H1 (cell line): Measurements from ENCODE around the gene GDNF. TPM values are rescaled to one million over a fixed set of nuclear protein-coding genes. Genes with fewer than 3 reads are reported as not detected.

ENCODE experiments used
- CTCF ChIA-PET: fragments of 300-600 bp; sonication (Branson Sonifier 250); formaldehyde crosslinking; loops from one replicate; lab custom pipeline; 2021; ENCODE audit not compliant: partially characterized antibody; lab: Charles Lee
- POLR2A ChIA-PET: fragments of 300-600 bp; sonication (Branson Sonifier 250); formaldehyde crosslinking; loops from one replicate; lab custom pipeline; 2021; ENCODE audit warnings: inconsistent platforms; ENCODE audit not compliant: partially characterized antibody; lab: Charles Lee
- DNase-seq, 2 experiments: peaks; one replicate each; pipeline versions ENCODE4 v3.0.0 to v3.0.0-alpha.2; 2010 to 2022; ENCODE audit warnings: low spot score in 2 of 2, low read depth in 1 of 2, mixed read lengths in 1 of 2
- FAIRE-seq: peaks from 2 replicates; lab custom pipeline; 2011; peaks lifted over from hg19 to GRCh38; lab: Jason Lieb, UNC
- H2AFZ ChIP-seq: 2 replicates; pipeline ENCODE4 v1.8.1; 2012; ENCODE audit warnings: low read length, inconsistent platforms
- H2AK5ac ChIP-seq: 2 replicates; pipeline ENCODE4 v1.6.1; 2013; ENCODE audit warnings: low read depth, low read length
- H2BK120ac ChIP-seq: replicated peaks from 2 replicates; pipeline ENCODE3; 2013; ENCODE audit warnings: low read depth, low read length, inconsistent platforms
- H2BK12ac ChIP-seq: 2 replicates; pipeline ENCODE4 v1.6.1; 2013; ENCODE audit warnings: low read depth, low read length
- H2BK15ac ChIP-seq: 2 replicates; pipeline ENCODE4 v1.6.1; 2013; ENCODE audit warnings: low read length
- H2BK20ac ChIP-seq: 2 replicates; pipeline ENCODE4 v1.6.1; 2013; ENCODE audit warnings: low read length
- H2BK5ac ChIP-seq: 2 replicates; pipeline ENCODE4 v1.6.1; 2013; ENCODE audit warnings: low read depth, low read length
- H3K14ac ChIP-seq: 2 replicates; pipeline ENCODE4 v1.6.1; 2013; ENCODE audit warnings: inconsistent platforms; ENCODE audit not compliant: insufficient read length
- H3K18ac ChIP-seq: 2 replicates; pipeline ENCODE4 v1.6.1; 2013; ENCODE audit warnings: low read length; ENCODE audit errors: extremely low read depth
- H3K23ac ChIP-seq: 2 replicates; pipeline ENCODE4 v1.6.1; 2013; ENCODE audit warnings: inconsistent platforms; ENCODE audit not compliant: insufficient read length
- H3K23me2 ChIP-seq: 2 replicates; pipeline ENCODE4 v1.6.1; 2013; ENCODE audit warnings: low read depth, low read length
- H3K27ac ChIP-seq: 2 replicates; pipeline ENCODE4 v1.6.1; 2011; ENCODE audit warnings: low read depth, low read length, inconsistent platforms
- H3K27me3 ChIP-seq, 4 experiments: replicated peaks in 1 of 4; 1 replicate in 1 of 4; 2 replicates in 3 of 4; pipeline versions ENCODE4 v1.6.1 to v1.8.1; 2011 to 2013; ENCODE audit warnings: low read length in 3 of 4, mild to moderate bottlenecking in 3 of 4, inconsistent platforms in 2 of 4, mixed read lengths in 2 of 4, moderate library complexity in 1 of 4; ENCODE audit not compliant: control insufficient read depth in 3 of 4, insufficient read depth in 3 of 4; ENCODE audit errors: extremely low read depth in 1 of 4
- H3K36me3 ChIP-seq, 4 experiments: 2 replicates each; pipeline versions ENCODE4 v1.6.1 to v1.8.1; 2011 to 2013; ENCODE audit warnings: mild to moderate bottlenecking in 4 of 4, low read length in 3 of 4, moderate library complexity in 2 of 4, control low read depth in 1 of 4, inconsistent platforms in 1 of 4; ENCODE audit not compliant: insufficient read depth in 4 of 4, control insufficient read depth in 2 of 4
- H3K4ac ChIP-seq: replicated peaks from 2 replicates; pipeline ENCODE3; 2013; ENCODE audit warnings: low read length, low read depth, mixed read lengths, inconsistent platforms; ENCODE audit not compliant: insufficient read length
- H3K4me1 ChIP-seq, 4 experiments: replicated peaks in 1 of 4; 1 replicate in 1 of 4; 2 replicates in 3 of 4; pipeline versions ENCODE4 v1.6.1 to v1.8.1; 2011 to 2013; ENCODE audit warnings: low read length in 3 of 4, inconsistent platforms in 2 of 4, mixed read lengths in 1 of 4; ENCODE audit not compliant: insufficient read depth in 4 of 4, control insufficient read depth in 3 of 4
- H3K4me2 ChIP-seq, 2 experiments: 2 replicates each; pipeline versions ENCODE4 v1.6.1 to v1.8.1; 2011 to 2013; ENCODE audit warnings: low read depth in 2 of 2, low read length in 2 of 2, control low read depth in 1 of 2, inconsistent platforms in 1 of 2, mild to moderate bottlenecking in 1 of 2; ENCODE audit not compliant: insufficient read depth in 1 of 2
- H3K4me3 ChIP-seq, 4 experiments: fragments of 200-600, 300-600 bp in 1 of 4; sonication (generic), shearing (Covaris generic), sonication (Bioruptor Twin) in 1 of 4; 2 replicates each; pipeline versions ENCODE4 v1.5.1 to v1.8.1; 2011 to 2016; ENCODE audit warnings: low read length in 4 of 4, low read depth in 3 of 4, control low read depth in 2 of 4, inconsistent platforms in 2 of 4, mild to moderate bottlenecking in 2 of 4, mixed read lengths in 1 of 4, moderate library complexity in 1 of 4; ENCODE audit not compliant: insufficient read depth in 2 of 4; ENCODE audit errors: extremely low read depth in 1 of 4
- H3K56ac ChIP-seq: replicated peaks from 2 replicates; pipeline ENCODE3; 2013; ENCODE audit warnings: low read depth, mild to moderate bottlenecking, mixed read lengths, low read length, inconsistent platforms; ENCODE audit not compliant: insufficient read length
- H3K79me1 ChIP-seq: 2 replicates; pipeline ENCODE4 v1.6.1; 2013; ENCODE audit warnings: low read depth, low read length, control low read depth
- H3K79me2 ChIP-seq, 2 experiments: 2 replicates each; pipeline versions ENCODE4 v1.6.1 to v1.8.1; 2012 to 2013; ENCODE audit warnings: low read length in 2 of 2, mild to moderate bottlenecking in 2 of 2, inconsistent platforms in 1 of 2; ENCODE audit not compliant: insufficient read depth in 2 of 2, control insufficient read depth in 1 of 2
- H3K9ac ChIP-seq, 4 experiments: replicated peaks in 1 of 4; 1 replicate in 1 of 4; 2 replicates in 3 of 4; pipeline versions ENCODE4 v1.6.1 to v1.8.1; 2011 to 2013; ENCODE audit warnings: low read depth in 3 of 4, low read length in 3 of 4, control low read depth in 2 of 4, mild to moderate bottlenecking in 2 of 4, moderate library complexity in 2 of 4, inconsistent platforms in 1 of 4; ENCODE audit errors: extremely low read depth in 1 of 4
- H3K9me3 ChIP-seq, 2 experiments: 2 replicates each; pipeline versions ENCODE4 v1.6.1 to v1.8.1; 2012 to 2013; ENCODE audit warnings: mild to moderate bottlenecking in 2 of 2, moderate library complexity in 2 of 2, control low read depth in 1 of 2, inconsistent platforms in 1 of 2, low read depth in 1 of 2, low read length in 1 of 2, mixed read lengths in 1 of 2; ENCODE audit not compliant: insufficient read depth in 2 of 2
- H4K20me1 ChIP-seq, 2 experiments: replicated peaks in 1 of 2; 2 replicates each; pipeline versions ENCODE3 to v1.8.1; 2011 to 2013; ENCODE audit warnings: inconsistent platforms in 2 of 2, low read length in 2 of 2, mild to moderate bottlenecking in 1 of 2; ENCODE audit not compliant: insufficient read depth in 2 of 2, control insufficient read depth in 1 of 2
- H4K5ac ChIP-seq: 2 replicates; pipeline ENCODE4 v1.6.1; 2013; ENCODE audit warnings: low read length, low read depth, mixed read lengths, inconsistent platforms; ENCODE audit not compliant: insufficient read length
- H4K8ac ChIP-seq: 2 replicates; pipeline ENCODE4 v1.8.0; 2013; ENCODE audit warnings: mild to moderate bottlenecking, moderate library complexity, low read length, inconsistent platforms; ENCODE audit not compliant: insufficient read depth; ENCODE audit errors: extremely low read depth
- H4K91ac ChIP-seq: replicated peaks from 2 replicates; pipeline ENCODE3; 2013; ENCODE audit warnings: low read length, mixed read lengths, inconsistent platforms; ENCODE audit not compliant: insufficient read length
- RNF2 ChIP-seq: fragments of 200-900, 300-1000 bp; sonication (generic); IDR thresholded peaks from 2 replicates; pipeline ENCODE4 v1.7.1; 2016; ENCODE audit warnings: borderline replicate concordance, low read depth, mild to moderate bottlenecking, antibody characterized with exemption, low read length; ENCODE audit not compliant: poor library complexity, severe bottlenecking; ENCODE audit errors: missing control alignments
- WGBS, 2 experiments: shearing (Covaris generic) in 1 of 2; methylation state at CpG; one replicate each; pipeline versions ENCODE4 v1.1.6 to v1.1.7; 2013 to 2015; ENCODE audit warnings: low lambda C conversion rate in 2 of 2, mixed read lengths in 2 of 2, inconsistent platforms in 1 of 2, low coverage in 1 of 2, missing lambda C conversion rate in 1 of 2; ENCODE audit not compliant: insufficient replicate concordance in 2 of 2, insufficient coverage in 1 of 2, insufficient read length in 1 of 2; ENCODE audit errors: extremely low coverage in 1 of 2, missing lambda C conversion rate in 1 of 2; 5-methylcytosine and 5-hydroxymethylcytosine counted together
- polyA plus RNA-seq, 7 experiments: library from polyadenylated mRNA; depleted of rRNA in 3 of 7; stranded (reverse) in 5 of 7; unstranded in 2 of 7; fragments of >200 nt in 5 of 7; fragments of 200-250 nt in 2 of 7; gene quantifications; 1 replicate in 5 of 7; 2 replicates in 1 of 7; 4 replicates in 1 of 7; pipeline versions ENCODE4 v1.2.1 to v1.2.3, GENCODE V29; 2011 to 2013; ENCODE audit warnings: missing spikeins in 2 of 7, mixed read lengths in 2 of 7
- total RNA-seq: library from RNA; stranded (reverse); fragmentation: NEBNext Ultra II Directional; extraction: Animal tissue kit (Norgen Biotek cat#: 25700); gene quantifications from 2 replicates; pipeline ENCODE4 v1.2.1, GENCODE V29; 2021

GDNF gene
- total and polyA plus RNA-seq, 2 of the 8 experiments (the other 6 are each of a cell fraction or from before 2014, with no cell fraction given), result 0.15 to 2.0 TPM

DNA sequence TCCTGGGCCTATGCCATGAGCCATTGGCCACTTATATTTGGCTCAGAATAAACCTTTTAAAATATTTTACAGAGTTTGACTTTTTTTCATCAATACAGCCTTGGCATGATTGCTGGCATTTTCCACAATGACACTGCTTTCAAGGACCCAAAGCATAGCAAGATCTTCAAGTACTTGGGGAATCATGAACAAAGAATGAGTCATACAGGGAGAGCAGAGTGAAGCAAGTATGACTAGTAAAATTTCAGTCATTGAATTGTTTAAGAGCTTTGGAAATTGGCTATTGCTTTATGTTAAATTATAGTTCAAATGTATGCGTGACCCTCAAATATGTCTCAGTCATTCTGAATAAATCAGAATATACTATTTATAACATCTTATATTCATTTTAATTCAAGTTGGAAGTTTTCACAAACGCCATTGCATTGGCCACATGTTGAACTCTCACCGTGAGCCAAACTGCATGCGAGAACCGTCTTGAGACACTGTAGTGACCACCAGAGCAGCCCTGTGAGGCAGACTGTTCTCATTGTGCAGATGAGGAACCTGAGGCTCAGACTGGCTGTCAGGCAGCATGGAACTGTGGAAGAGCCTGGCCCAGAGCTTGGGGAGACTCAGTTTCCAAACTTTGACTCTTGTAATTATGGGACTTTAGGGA is 52.9 kb downstream of the GDNF start:
- no peak overlapping the region for H2BK5ac ChIP-seq
- H3K23me2 ChIP-seq, result no peaks in the 10 kb centered on the region
- H2BK15ac ChIP-seq, result no peak overlapping the region
- no peak overlapping the region for H3K27ac ChIP-seq
- DNase-seq (no peak), FAIRE-seq (no peak)
- POLR2A ChIA-PET, result no interaction called here
- H3K4me1 ChIP-seq, result no peaks in the 10 kb centered on the region
- no peaks in the 10 kb centered on the region for H4K20me1 ChIP-seq
- no peak overlapping the region for H4K8ac ChIP-seq
- no peak overlapping the region for H3K23ac ChIP-seq
- WGBS, 2 experiments, result 93% methylated on average over 5 of the region's 5 CpGs; no CpG with 5 or more reads in 1 of the 2 experiments
- peak overlapping the region; percentile 36 for H2BK120ac ChIP-seq
- no peaks in the 10 kb centered on the region for H3K79me2 ChIP-seq
- no peaks in the 10 kb centered on the region; a peak in 1 of 8 replicates for H3K36me3 ChIP-seq
- H2BK12ac ChIP-seq, result no peak overlapping the region
- CTCF ChIA-PET, result no interaction called here
- no peak overlapping the region for H3K9ac ChIP-seq
- H4K91ac ChIP-seq, result no peak overlapping the region
- H2BK20ac ChIP-seq, result no peak overlapping the region
- no peaks in the 10 kb centered on the region for H3K27me3 ChIP-seq
- no peak overlapping the region for H3K18ac ChIP-seq
- no peak for TF ChIP-seq RNF2
- no peak overlapping the region for H4K5ac ChIP-seq
- peaks cover 7 to 10% of the 10 kb centered on the region in 2 experiments for H3K9me3 ChIP-seq
- no peak overlapping the region for H2AK5ac ChIP-seq
- no peaks in the 10 kb centered on the region for H3K79me1 ChIP-seq
- no peak overlapping the region for H2AFZ ChIP-seq
- no peak overlapping the region for H3K4ac ChIP-seq
- no peak overlapping the region for H3K56ac ChIP-seq
- H3K4me3 ChIP-seq, result no peak overlapping the region
- H3K14ac ChIP-seq, result no peak overlapping the region
- H3K4me2 ChIP-seq, result no peak overlapping the region
